ENCODE results near the gene ZBTB14.
A peak's percentile ranks its signal among the peaks of the same experiment; 100 is the strongest.

Gene ZBTB14, protein sequence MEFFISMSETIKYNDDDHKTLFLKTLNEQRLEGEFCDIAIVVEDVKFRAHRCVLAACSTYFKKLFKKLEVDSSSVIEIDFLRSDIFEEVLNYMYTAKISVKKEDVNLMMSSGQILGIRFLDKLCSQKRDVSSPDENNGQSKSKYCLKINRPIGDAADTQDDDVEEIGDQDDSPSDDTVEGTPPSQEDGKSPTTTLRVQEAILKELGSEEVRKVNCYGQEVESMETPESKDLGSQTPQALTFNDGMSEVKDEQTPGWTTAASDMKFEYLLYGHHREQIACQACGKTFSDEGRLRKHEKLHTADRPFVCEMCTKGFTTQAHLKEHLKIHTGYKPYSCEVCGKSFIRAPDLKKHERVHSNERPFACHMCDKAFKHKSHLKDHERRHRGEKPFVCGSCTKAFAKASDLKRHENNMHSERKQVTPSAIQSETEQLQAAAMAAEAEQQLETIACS

DNA sequence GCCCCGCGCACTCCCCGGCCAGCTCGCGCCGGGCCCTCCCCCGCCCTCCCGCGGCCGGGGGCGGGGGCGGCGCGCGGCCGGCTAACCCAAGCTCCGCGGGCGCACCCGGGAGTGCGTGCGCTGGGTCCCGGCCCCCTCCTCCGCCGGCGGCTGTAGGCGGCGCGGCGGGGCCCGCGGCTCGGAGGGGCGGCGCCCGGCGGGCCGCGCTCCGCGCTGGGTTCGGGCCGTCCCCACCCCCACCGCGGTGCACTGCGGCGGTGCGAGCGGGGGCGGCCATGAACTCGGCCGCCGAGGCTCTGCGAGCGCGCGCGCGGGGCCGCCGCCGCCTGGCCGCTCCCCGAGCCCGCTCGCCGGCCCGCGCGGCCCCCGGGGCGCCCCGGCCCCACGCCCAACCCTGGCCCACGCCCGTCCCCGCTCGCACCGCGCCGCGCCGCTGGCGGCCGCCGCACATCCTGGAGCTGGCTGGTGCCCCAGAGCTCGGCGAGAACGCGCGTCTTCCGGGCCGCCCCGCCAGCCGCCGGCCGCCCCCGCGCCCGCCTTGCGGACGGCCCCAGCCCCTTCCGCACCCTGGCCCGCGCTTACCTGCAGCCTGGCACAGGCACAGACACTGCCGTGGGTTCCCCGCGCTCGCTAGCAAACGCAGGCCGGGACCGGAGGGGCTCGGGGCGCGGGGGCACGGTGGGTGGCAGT, at the start of gene ZBTB14:
Gene ZBTB14 (minus strand): TSS at position 496 of the 690 bp plus-strand sequence. CDS start 2,480 bp downstream, outside the sequence.
- peak; percentile 80 for DNase-seq (ENCODE audit: low spot score)
- in situ Hi-C loops (cut with MboI; ENCODE audit: low sequenced_read_pairs, unreplicated experiment), result no loop called here

DNA sequence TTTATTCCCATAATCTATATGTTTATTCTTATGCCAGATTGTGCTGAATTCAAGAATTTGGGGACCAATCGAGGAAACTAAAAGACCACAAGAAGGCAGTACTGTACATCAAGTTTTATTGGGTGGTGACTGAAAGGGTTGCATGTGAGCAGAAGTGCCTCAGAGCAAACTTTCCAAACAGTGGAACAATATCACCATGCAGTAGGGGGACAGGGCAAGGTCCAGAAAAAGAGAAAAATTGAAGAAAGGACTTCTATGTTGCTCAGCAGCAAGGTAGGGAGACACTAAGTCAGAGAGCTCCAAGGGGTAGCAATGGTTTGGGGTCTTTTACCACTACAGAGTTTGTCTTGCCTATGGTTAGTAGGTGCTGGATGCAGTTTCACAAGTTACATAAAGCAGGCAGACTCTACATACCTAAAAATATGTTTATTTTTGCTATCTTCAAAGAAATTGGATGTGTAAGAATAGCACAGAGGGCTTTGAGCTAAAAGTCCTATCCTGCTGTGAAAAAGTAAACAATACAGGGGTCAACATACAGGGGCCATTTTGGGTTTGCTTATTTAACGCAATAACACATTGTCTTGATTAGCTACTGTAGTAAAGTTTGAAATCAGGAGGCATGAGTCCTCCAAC, 43.8 kb upstream of the ZBTB14 start:
- in situ Hi-C loops (cut with MboI; ENCODE audit: low sequenced_read_pairs, unreplicated experiment), result no loop called here
- TF ChIP-seq CTCF (IDR thresholded peaks at IDR 0.05; ENCODE audit: borderline replicate concordance, control extremely low read depth, extremely low read depth, insufficient read depth, missing control alignments), result no peak
- no peak for DNase-seq (ENCODE audit: low spot score)

More for the DNA sequence above, at the start of gene ZBTB14:
- TF ChIP-seq CTCF (IDR thresholded peaks at IDR 0.05; ENCODE audit: borderline replicate concordance, control extremely low read depth, extremely low read depth, insufficient read depth, missing control alignments), result no peak

- in situ Hi-C loops (cut with MboI; ENCODE audit: low sequenced_read_pairs, unreplicated experiment), result no loop called here
- DNase-seq (ENCODE audit: low spot score), result no peak
- TF ChIP-seq CTCF (IDR thresholded peaks at IDR 0.05; ENCODE audit: borderline replicate concordance, control extremely low read depth, extremely low read depth, insufficient read depth, missing control alignments), result no peak
These were observed 39.0 kb upstream of the ZBTB14 start for GRCh38 chr18:5334456-5335075.

- in situ Hi-C loops (cut with MboI; ENCODE audit: low sequenced_read_pairs, unreplicated experiment), result no loop called here
- TF ChIP-seq CTCF (IDR thresholded peaks at IDR 0.05; ENCODE audit: borderline replicate concordance, control extremely low read depth, extremely low read depth, insufficient read depth, missing control alignments), result no peak
- DNase-seq (ENCODE audit: low spot score), result no peak
These were observed 22.7 kb upstream of the ZBTB14 start for GRCh38 chr18:5318061-5318700.

DNA sequence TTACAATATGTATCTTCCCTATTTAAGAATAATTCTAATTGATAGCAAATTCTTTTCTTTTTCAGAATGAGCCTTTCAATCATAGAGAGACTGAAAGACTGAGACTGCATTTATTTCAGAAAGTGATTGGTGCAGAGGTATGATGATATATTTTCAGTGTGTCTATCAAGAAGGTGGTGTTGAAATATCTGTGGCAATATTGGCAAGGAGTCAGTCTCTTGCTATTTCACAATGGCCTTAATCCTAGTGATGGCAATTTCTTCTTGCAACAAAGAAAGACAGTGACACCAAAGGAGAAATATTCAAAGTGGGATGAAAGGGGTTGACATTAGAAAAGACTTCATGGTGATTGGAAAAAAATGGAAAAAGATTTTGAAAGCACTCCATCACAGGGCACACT, 21.7 kb upstream of the ZBTB14 start:
- DNase-seq (ENCODE audit: low spot score), result no peak
- no peak for TF ChIP-seq CTCF (IDR thresholded peaks at IDR 0.05; ENCODE audit: borderline replicate concordance, control extremely low read depth, extremely low read depth, insufficient read depth, missing control alignments)
- in situ Hi-C loops (cut with MboI; ENCODE audit: low sequenced_read_pairs, unreplicated experiment), result no loop called here

DNA sequence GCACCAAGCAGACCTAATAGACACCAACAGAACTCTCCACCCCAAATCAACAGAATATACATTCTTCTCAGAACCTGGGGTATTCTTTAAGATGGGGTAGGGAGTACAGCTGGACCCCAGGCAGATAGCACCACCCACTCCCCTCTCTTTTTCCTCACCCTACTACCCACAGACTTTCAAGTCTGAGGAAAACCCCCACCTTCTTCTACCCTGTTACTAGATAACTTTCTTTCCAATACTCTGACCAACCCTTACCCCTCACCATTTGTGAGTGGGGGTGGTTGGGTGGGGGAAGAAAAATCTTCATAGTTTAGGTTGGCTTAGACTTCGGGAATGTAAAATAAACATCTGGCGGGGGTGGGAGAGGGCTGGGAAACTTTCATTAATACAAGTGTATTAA, 20.3 kb upstream of the ZBTB14 start:
- DNase-seq (ENCODE audit: low spot score), result no peak
- in situ Hi-C loops (cut with MboI; ENCODE audit: low sequenced_read_pairs, unreplicated experiment), result no loop called here
- TF ChIP-seq CTCF (IDR thresholded peaks at IDR 0.05; ENCODE audit: borderline replicate concordance, control extremely low read depth, extremely low read depth, insufficient read depth, missing control alignments), result no peak
